Uterus (tissue), 2 donors: ENCODE results near the gene PPP2R2D.

Experiments
- CTCF ChIP-seq, 4 experiments: fragments of 200-600 bp in 2 of 4; fragments of 450-650 bp in 2 of 4; sonication (generic) in 2 of 4; IDR thresholded peaks; one replicate each; pipeline ENCODE4 v1.5.1; 2016 to 2019; ENCODE audit warnings: antibody characterized with exemption in 4 of 4, mild to moderate bottlenecking in 2 of 4, moderate library complexity in 1 of 4
- POLR2A ChIP-seq, 2 donors: fragments of 450-650 bp; IDR thresholded peaks; one replicate each; pipeline ENCODE4 v1.6.1; 2016; ENCODE audit warnings: antibody characterized with exemption in 2 of 2, mild to moderate bottlenecking in 1 of 2, moderate library complexity in 1 of 2

GRCh38 chr10:131925011-131925649 lies 24.3 kb downstream of the PPP2R2D start:
- TF ChIP-seq POLR2A (IDR thresholded peaks at IDR 0.05) = no peak
- no peak for TF ChIP-seq CTCF (IDR thresholded peaks at IDR 0.05)
